ENCODE results near the gene GASK1B. TPM values are rescaled to one million over a fixed set of nuclear protein-coding genes. Genes with fewer than 3 reads are reported as not detected.

Gene GASK1B
- polyA plus RNA-seq, 1 experiment = 41.7 TPM

- DNase-seq (ENCODE audit: low read depth, low spot score) = no peak
- H3K27ac ChIP-seq (ENCODE audit: low read depth, low read length) = no peak overlapping the region
- H3K4me3 ChIP-seq (ENCODE audit: low read depth, low read length) = no peak overlapping the region
- H3K27me3 ChIP-seq (ENCODE audit: control insufficient read depth, insufficient read depth, low read length) = no peaks in the 10 kb centered on the region
- TF ChIP-seq CTCF (IDR thresholded peaks at IDR 0.05; ENCODE audit: low read depth, low read length) = no peak
- POLR2A ChIA-PET = no interaction called here
- CTCF ChIA-PET = no interaction called here
- no peaks in the 10 kb centered on the region for H3K9me3 ChIP-seq (ENCODE audit: control insufficient read depth, insufficient read depth, low read length)
Measured at GRCh38 chr4:158128540-158128939, 44.3 kb downstream of the GASK1B start.

- Histone ChIP-seq H3K9me3 (ENCODE audit: control insufficient read depth, insufficient read depth, low read length) (no peaks in the 10 kb centered on the region), H3K27me3 (ENCODE audit: control insufficient read depth, insufficient read depth, low read length) (no peaks in the 10 kb centered on the region), H3K4me3 (ENCODE audit: low read depth, low read length) (no peak overlapping the region), H3K27ac (ENCODE audit: low read depth, low read length) (no peak overlapping the region)
- TF ChIP-seq CTCF (IDR thresholded peaks at IDR 0.05; ENCODE audit: low read depth, low read length) = no peak
- ChIA-PET CTCF (interaction anchor here (1.0 kb wide), 1 partner anchor 46 kb away, joined by 3 read pairs; no protein-coding TSS in a partner anchor), POLR2A (no interaction called here)
- DNase-seq (ENCODE audit: low read depth, low spot score) = no peak
Measured at GRCh38 chr4:158125310-158125709, 47.5 kb downstream of the GASK1B start.

Other genes with a start within 250 kb of the GASK1B start
- 0.82 and 1.5 TPM in 2 replicates for gene TMEM144, start 37.5 kb upstream of the GASK1B start, polyA plus RNA-seq (2011; rRNA removed)

Measured in AG04450 (cell line).